ENCODE measurements around the gene AMOTL1.
"Not testable (repeated sequence)": the region's sequence is repeated elsewhere in the genome, so short reads cannot be mapped to it uniquely, and the experiment has no call there.

The AMOTL1 gene

GRCh38 chr11:94873916-94874540 is 105.9 kb downstream of the AMOTL1 start:
- DNase-seq (ENCODE audit: low read depth in 2 of 2, low spot score in 1 of 2) = no peak

- no peak for DNase-seq (ENCODE audit: low read depth in 2 of 2, low spot score in 1 of 2)
These were observed 108.1 kb downstream of the AMOTL1 start for GRCh38 chr11:94876222-94876621.

GRCh38 chr11:94876645-94877442 is 108.7 kb downstream of the AMOTL1 start:
- DNase-seq (ENCODE audit: low read depth in 2 of 2, low spot score in 1 of 2) = peak; percentile 13 to 33

GRCh38 chr11:94877443-94878200 is 109.5 kb downstream of the AMOTL1 start:
- DNase-seq (ENCODE audit: low read depth in 2 of 2, low spot score in 1 of 2) = no peak

- DNase-seq (ENCODE audit: low read depth in 2 of 2, low spot score in 1 of 2) = no peak
These were observed 110.8 kb downstream of the AMOTL1 start for GRCh38 chr11:94879006-94879405.

- DNase-seq (ENCODE audit: low read depth in 2 of 2, low spot score in 1 of 2) = no peak
These were observed 112.1 kb downstream of the AMOTL1 start for GRCh38 chr11:94880216-94880615.

GRCh38 chr11:94882931-94883330 is 114.8 kb downstream of the AMOTL1 start:
- DNase-seq (ENCODE audit: low read depth in 2 of 2, low spot score in 1 of 2) = no peak

- no peak for DNase-seq (ENCODE audit: low read depth in 2 of 2, low spot score in 1 of 2)
These were observed 115.7 kb downstream of the AMOTL1 start for GRCh38 chr11:94883878-94884277.

- no peak for DNase-seq (ENCODE audit: low read depth in 2 of 2, low spot score in 1 of 2)
These were observed 116.2 kb downstream of the AMOTL1 start for GRCh38 chr11:94884376-94884775.

GRCh38 chr11:94885133-94885532 is 117.0 kb downstream of the AMOTL1 start:
- no peak for DNase-seq (ENCODE audit: low read depth in 2 of 2, low spot score in 1 of 2)

- DNase-seq (ENCODE audit: low read depth in 2 of 2, low spot score in 1 of 2) = no peak
These were observed 117.4 kb downstream of the AMOTL1 start for GRCh38 chr11:94885581-94885980.

GRCh38 chr11:94888204-94888603 is 120.0 kb downstream of the AMOTL1 start:
- DNase-seq (ENCODE audit: low read depth in 2 of 2, low spot score in 1 of 2) = no peak

- DNase-seq (ENCODE audit: low read depth in 2 of 2, low spot score in 1 of 2) = no peak
These were observed 127.3 kb downstream of the AMOTL1 start for GRCh38 chr11:94895451-94895850.

GRCh38 chr11:94895971-94896370 is 127.8 kb downstream of the AMOTL1 start:
- DNase-seq (ENCODE audit: low read depth in 2 of 2, low spot score in 1 of 2) = no peak

GRCh38 chr11:94897330-94897768 is 129.2 kb downstream of the AMOTL1 start:
- no peak for DNase-seq (ENCODE audit: low read depth in 2 of 2, low spot score in 1 of 2)

- no peak for DNase-seq (ENCODE audit: low read depth in 2 of 2, low spot score in 1 of 2)
These were observed 139.1 kb downstream of the AMOTL1 start for GRCh38 chr11:94907226-94907625.

GRCh38 chr11:94909371-94909820 is 141.2 kb downstream of the AMOTL1 start:
- DNase-seq (ENCODE audit: low read depth in 2 of 2, low spot score in 1 of 2) = no peak

- DNase-seq (ENCODE audit: low read depth in 2 of 2, low spot score in 1 of 2) = no peak
These were observed 142.1 kb downstream of the AMOTL1 start for GRCh38 chr11:94910270-94910669.

- DNase-seq (ENCODE audit: low read depth in 2 of 2, low spot score in 1 of 2) = no peak
These were observed 142.6 kb downstream of the AMOTL1 start for GRCh38 chr11:94910779-94911178.

- DNase-seq (ENCODE audit: low read depth in 2 of 2, low spot score in 1 of 2) = no peak
These were observed 144.7 kb downstream of the AMOTL1 start for GRCh38 chr11:94912806-94913205.

- not testable (repeated sequence) for DNase-seq (ENCODE audit: low read depth in 2 of 2, low spot score in 1 of 2)
These were observed 145.7 kb downstream of the AMOTL1 start for GRCh38 chr11:94913718-94914394.

Measured in stimulated activated CD8-positive, alpha-beta memory T cell treated with anti-CD3 and anti-CD28 coated beads, Interleukin-4, amount 100 ng/mL, for 4 hours (primary cell).